HepG2 (cell line): Measurements from ENCODE around the gene PSENEN.
"Not testable (repeated sequence)": the region's sequence is repeated elsewhere in the genome, so short reads cannot be mapped to it uniquely, and the experiment has no call there.

Source experiments
- ATF7-NPFF ChIP-seq: sonication (generic); formaldehyde crosslinking; IDR thresholded peaks from 2 replicates; pipeline ENCODE4 v1.8.1; 2023; ENCODE audit warnings: mild to moderate bottlenecking, low read depth, missing genetic modification reagents, moderate library complexity
- BHLHE40 ChIP-seq: IDR thresholded peaks from 2 replicates; pipeline ENCODE4 v1.6.1; 2011; ENCODE audit warnings: low read length, improper control_type of control experiment
- CBX5 ChIP-seq: sonication (generic); formaldehyde crosslinking; IDR thresholded peaks from 2 replicates; pipeline ENCODE4 v1.4.0; 2020; ENCODE audit warnings: missing genetic modification reagents, borderline replicate concordance
- CTCF ChIP-seq: sonication (generic); formaldehyde crosslinking; IDR thresholded peaks from 2 replicates; pipeline ENCODE4 v1.5.0; 2020; ENCODE audit warnings: mild to moderate bottlenecking, missing genetic modification reagents, moderate library complexity
- HBP1 ChIP-seq: IDR thresholded peaks from 2 replicates; pipeline ENCODE4 v1.6.1; 2016; ENCODE audit warnings: low read depth, control low read depth
- NFIC ChIP-seq: IDR thresholded peaks from 2 replicates; pipeline ENCODE4 v1.6.1; 2012; ENCODE audit warnings: mild to moderate bottlenecking, low read length, inconsistent platforms
- POGK ChIP-seq: sonication (generic); formaldehyde crosslinking; conservative IDR thresholded peaks from 2 replicates; pipeline ENCODE4 v1.8.0; 2022; ENCODE audit warnings: mild to moderate bottlenecking, moderate library complexity, missing genetic modification reagents
- RARA ChIP-seq: IDR thresholded peaks from 2 replicates; pipeline ENCODE4 v1.6.1; 2016; ENCODE audit warnings: missing genetic modification reagents, missing compliant biosample characterization
- REL ChIP-seq: sonication (generic); formaldehyde crosslinking; conservative IDR thresholded peaks from 2 replicates; pipeline ENCODE4 v1.8.0; 2022; ENCODE audit warnings: mild to moderate bottlenecking, missing genetic modification reagents, moderate library complexity
- TF ChIP-seq, protein P1 (sequence below): sonication (generic); formaldehyde crosslinking; IDR thresholded peaks from 2 replicates; pipeline ENCODE4 v1.4.0; 2020; ENCODE audit warnings: mild to moderate bottlenecking, low read depth, missing genetic modification reagents

- TF ChIP-seq ATF7-NPFF (CRISPR knock-in tag); HBP1; POGK (CRISPR knock-in tag); BHLHE40; CBX5 (CRISPR knock-in tag); REL (CRISPR knock-in tag); CTCF; NFIC; RARA: not testable (repeated sequence)
- TF ChIP-seq, protein P1, sequence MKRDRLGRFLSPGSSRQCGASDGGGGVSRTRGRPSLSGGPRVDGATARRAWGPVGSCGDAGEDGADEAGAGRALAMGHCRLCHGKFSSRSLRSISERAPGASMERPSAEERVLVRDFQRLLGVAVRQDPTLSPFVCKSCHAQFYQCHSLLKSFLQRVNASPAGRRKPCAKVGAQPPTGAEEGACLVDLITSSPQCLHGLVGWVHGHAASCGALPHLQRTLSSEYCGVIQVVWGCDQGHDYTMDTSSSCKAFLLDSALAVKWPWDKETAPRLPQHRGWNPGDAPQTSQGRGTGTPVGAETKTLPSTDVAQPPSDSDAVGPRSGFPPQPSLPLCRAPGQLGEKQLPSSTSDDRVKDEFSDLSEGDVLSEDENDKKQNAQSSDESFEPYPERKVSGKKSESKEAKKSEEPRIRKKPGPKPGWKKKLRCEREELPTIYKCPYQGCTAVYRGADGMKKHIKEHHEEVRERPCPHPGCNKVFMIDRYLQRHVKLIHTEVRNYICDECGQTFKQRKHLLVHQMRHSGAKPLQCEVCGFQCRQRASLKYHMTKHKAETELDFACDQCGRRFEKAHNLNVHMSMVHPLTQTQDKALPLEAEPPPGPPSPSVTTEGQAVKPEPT (CRISPR knock-in tag), result not testable (repeated sequence)
Observed at GRCh38 chr19:35772362-35772761, 26.9 kb downstream of the PSENEN start.
